ENCODE measurements around the gene SLIRP.
"Not testable (repeated sequence)": the region's sequence is repeated elsewhere in the genome, so short reads cannot be mapped to it uniquely, and the experiment has no call there.

Gene SLIRP

GRCh38 chr14:77707724-77708408, at the start of gene SLIRP, which contains the start of gene ALKBH1:
SLIRP (plus strand) TSS chr14:77708103; CDS start chr14:77708112, 9 bp downstream.
ALKBH1 (minus strand) TSS chr14:77708023; CDS start chr14:77708004, 19 bp downstream.
- peak; percentile 96 for DNase-seq

GRCh38 chr14:77659831-77660230, 48.1 kb upstream of the SLIRP start:
- peak; percentile 47 for DNase-seq

- DNase-seq = peak; percentile 92
These were observed 47.1 kb upstream of the SLIRP start for GRCh38 chr14:77660754-77661153.

- not testable (repeated sequence) for DNase-seq
These were observed 46.3 kb upstream of the SLIRP start for GRCh38 chr14:77661562-77661961.

- no peak for DNase-seq
These were observed 44.6 kb upstream of the SLIRP start for GRCh38 chr14:77663293-77663692.

GRCh38 chr14:77667331-77667730, 40.6 kb upstream of the SLIRP start:
- DNase-seq = no peak

- no peak for DNase-seq
These were observed 34.7 kb upstream of the SLIRP start for GRCh38 chr14:77673193-77673592.

- no peak for DNase-seq
These were observed 33.0 kb upstream of the SLIRP start for GRCh38 chr14:77674931-77675330.

- DNase-seq = no peak
These were observed 26.4 kb upstream of the SLIRP start for GRCh38 chr14:77681196-77682157.

- DNase-seq = no peak
These were observed 25.7 kb upstream of the SLIRP start for GRCh38 chr14:77682158-77682553.

- no peak for DNase-seq
These were observed 16.6 kb upstream of the SLIRP start for GRCh38 chr14:77691259-77691658.

GRCh38 chr14:77707355-77707723, 564 bp upstream of the SLIRP start:
- DNase-seq = no peak

GRCh38 chr14:77708749-77709148, 846 bp downstream of the SLIRP start:
- peak; percentile 6 for DNase-seq

- DNase-seq = no peak
These were observed 1.5 kb downstream of the SLIRP start for GRCh38 chr14:77709412-77709811.

GRCh38 chr14:77710364-77710763, 2.5 kb downstream of the SLIRP start:
- no peak for DNase-seq

- no peak for DNase-seq
These were observed 7.0 kb downstream of the SLIRP start for GRCh38 chr14:77714926-77715325.

- DNase-seq = no peak
These were observed 9.9 kb downstream of the SLIRP start for GRCh38 chr14:77717608-77718305.

GRCh38 chr14:77721437-77721836, 13.5 kb downstream of the SLIRP start:
- no peak for DNase-seq

GRCh38 chr14:77722301-77722700, 14.4 kb downstream of the SLIRP start:
- no peak for DNase-seq

GRCh38 chr14:77730976-77731497, 23.1 kb downstream of the SLIRP start:
- no peak for DNase-seq

- no peak for DNase-seq
These were observed 30.8 kb downstream of the SLIRP start for GRCh38 chr14:77738559-77739250.

GRCh38 chr14:77741438-77741837, 33.5 kb downstream of the SLIRP start:
- no peak for DNase-seq
